MCF 10A (cell line): ENCODE results near the gene COL4A1. TPM values are rescaled to one million over a fixed set of nuclear protein-coding genes. Genes with fewer than 3 reads are reported as not detected.

ENCODE experiments used
- BruUV-seq: library from RNA; stranded (reverse); fragments of 400-500 nt; replicated peaks from 2 replicates; lab custom pipeline; 2021; lab: Mats Ljungman, UMichigan
- CTCF ChIA-PET: fragments of 300-600 bp; sonication (Branson Sonifier 250); formaldehyde crosslinking; extraction: SDS; loops from one replicate; lab custom pipeline; 2021; ENCODE audit warnings: antibody characterized with exemption, inconsistent platforms; lab: Yijun Ruan, JAX
- POLR2A ChIA-PET: fragments of 300-600, 350-650 bp; sonication (Branson Sonifier 250); formaldehyde crosslinking; extraction: SDS; loops from one replicate; lab custom pipeline; 2020; ENCODE audit warnings: antibody characterized with exemption, inconsistent platforms; lab: Yijun Ruan, JAX
- DNase-seq: peaks from one replicate; pipeline ENCODE4 v3.0.0-alpha.2; 2018; ENCODE audit not compliant: unreplicated experiment
- H3K27ac Mint-ChIP-seq: one replicate; pipeline ENCODE4 v1.8.0; 2022; ENCODE audit warnings: mild to moderate bottlenecking, low read depth, mixed read lengths; ENCODE audit not compliant: unreplicated experiment
- H3K27me3 Mint-ChIP-seq: one replicate; pipeline ENCODE4 v1.8.0; 2022; ENCODE audit warnings: mixed read lengths; ENCODE audit not compliant: insufficient read depth, unreplicated experiment
- H3K36me3 Mint-ChIP-seq: one replicate; pipeline ENCODE4 v1.8.0; 2022; ENCODE audit warnings: mild to moderate bottlenecking, moderate library complexity, mixed read lengths; ENCODE audit not compliant: insufficient read depth, unreplicated experiment
- H3K4me1 Mint-ChIP-seq: one replicate; pipeline ENCODE4 v1.8.0; 2022; ENCODE audit warnings: mixed read lengths; ENCODE audit not compliant: insufficient read depth, unreplicated experiment
- H3K4me3 Mint-ChIP-seq: one replicate; pipeline ENCODE4 v1.8.0; 2022; ENCODE audit warnings: mild to moderate bottlenecking, moderate library complexity, mixed read lengths; ENCODE audit not compliant: unreplicated experiment
- H3K9me3 Mint-ChIP-seq: one replicate; pipeline ENCODE4 v1.8.0; 2022; ENCODE audit warnings: mixed read lengths; ENCODE audit not compliant: unreplicated experiment
- intact Hi-C: fragments of 100-400 bp; cut with micrococcal nuclease; formaldehyde crosslinking; loops from 2 replicates; pipeline ENCODE4 v1.14.1; 2022
- total RNA-seq: library from RNA; stranded (reverse); gene quantifications from 2 replicates; pipeline ENCODE4 v1.2.3, GENCODE V29; 2022
- TF ChIP-seq, protein P1 (sequence below): fragments of 200-600 bp; IDR thresholded peaks from one replicate; pipeline ENCODE4 v1.8.0; 2022; ENCODE audit warnings: antibody characterized with exemption, mild to moderate bottlenecking; ENCODE audit not compliant: unreplicated experiment

COL4A1 gene
- total RNA-seq, 1 experiment from 2014 or later, result 42.1 TPM

GRCh38 chr13:110283736-110284517 lies 23.0 kb downstream of the COL4A1 start:
- POLR2A ChIA-PET, result no interaction called here
- H3K27ac Mint-ChIP-seq, result no peak overlapping the region
- H3K9me3 Mint-ChIP-seq, result no peaks in the 10 kb centered on the region
- intact Hi-C loops, result no loop called here
- no peaks in the 10 kb centered on the region for H3K36me3 Mint-ChIP-seq
- CTCF ChIA-PET, result interaction anchor here (0.5 to 1.9 kb wide), 3 partner anchors 9 to 132 kb away, joined by 3 to 6 read pairs (median 3); no protein-coding TSS in a partner anchor
- H3K27me3 Mint-ChIP-seq, result no peaks in the 10 kb centered on the region
- DNase-seq, result no peak
- no peak overlapping the region for H3K4me3 Mint-ChIP-seq
- TF ChIP-seq, protein P1, sequence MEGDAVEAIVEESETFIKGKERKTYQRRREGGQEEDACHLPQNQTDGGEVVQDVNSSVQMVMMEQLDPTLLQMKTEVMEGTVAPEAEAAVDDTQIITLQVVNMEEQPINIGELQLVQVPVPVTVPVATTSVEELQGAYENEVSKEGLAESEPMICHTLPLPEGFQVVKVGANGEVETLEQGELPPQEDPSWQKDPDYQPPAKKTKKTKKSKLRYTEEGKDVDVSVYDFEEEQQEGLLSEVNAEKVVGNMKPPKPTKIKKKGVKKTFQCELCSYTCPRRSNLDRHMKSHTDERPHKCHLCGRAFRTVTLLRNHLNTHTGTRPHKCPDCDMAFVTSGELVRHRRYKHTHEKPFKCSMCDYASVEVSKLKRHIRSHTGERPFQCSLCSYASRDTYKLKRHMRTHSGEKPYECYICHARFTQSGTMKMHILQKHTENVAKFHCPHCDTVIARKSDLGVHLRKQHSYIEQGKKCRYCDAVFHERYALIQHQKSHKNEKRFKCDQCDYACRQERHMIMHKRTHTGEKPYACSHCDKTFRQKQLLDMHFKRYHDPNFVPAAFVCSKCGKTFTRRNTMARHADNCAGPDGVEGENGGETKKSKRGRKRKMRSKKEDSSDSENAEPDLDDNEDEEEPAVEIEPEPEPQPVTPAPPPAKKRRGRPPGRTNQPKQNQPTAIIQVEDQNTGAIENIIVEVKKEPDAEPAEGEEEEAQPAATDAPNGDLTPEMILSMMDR, result no peak
- H3K4me1 Mint-ChIP-seq, result no peaks in the 10 kb centered on the region
- BruUV-seq, result no TSS peak

DNA sequence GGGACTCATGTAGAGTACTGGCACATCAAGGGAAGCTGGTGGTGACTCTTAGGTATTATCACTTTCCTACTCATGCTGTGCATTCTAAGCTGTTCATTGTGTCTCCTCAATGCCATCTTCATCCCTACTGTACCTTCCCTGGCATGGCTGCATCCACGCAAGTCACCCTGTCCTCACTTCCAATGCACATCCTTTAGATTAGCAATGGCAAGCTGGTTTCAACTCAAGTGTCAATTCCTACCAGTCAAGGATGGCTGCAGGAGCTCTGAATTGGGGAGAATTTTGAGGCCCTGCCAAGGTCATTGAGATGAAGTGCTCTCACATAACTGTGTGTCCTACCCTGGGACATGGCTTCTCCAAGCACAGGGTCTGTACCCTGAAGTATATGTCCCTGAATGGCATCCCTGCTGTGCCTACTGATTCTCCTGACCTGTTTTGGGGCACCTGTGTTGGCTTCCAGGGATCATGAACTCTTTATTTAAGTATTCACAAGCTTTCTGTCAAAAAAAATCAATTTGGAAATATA lies 24.6 kb downstream of the COL4A1 start:
- POLR2A ChIA-PET, result no interaction called here
- no peaks in the 10 kb centered on the region for H3K9me3 Mint-ChIP-seq
- intact Hi-C loops, result no loop called here
- no peak overlapping the region for H3K4me3 Mint-ChIP-seq
- BruUV-seq, result no TSS peak
- DNase-seq, result no peak
- no peak overlapping the region for H3K27ac Mint-ChIP-seq
- CTCF ChIA-PET, result interaction anchor here (0.6 to 0.7 kb wide), 2 partner anchors 84 to 413 kb away, joined by 3 read pairs; no protein-coding TSS in a partner anchor
- no peaks in the 10 kb centered on the region for H3K4me1 Mint-ChIP-seq
- TF ChIP-seq, protein P1, result no peak
- no peaks in the 10 kb centered on the region for H3K27me3 Mint-ChIP-seq
- H3K36me3 Mint-ChIP-seq, result no peaks in the 10 kb centered on the region

- no peak overlapping the region for H3K4me3 Mint-ChIP-seq
- DNase-seq, result no peak
- no peaks in the 10 kb centered on the region for H3K9me3 Mint-ChIP-seq
- no peak overlapping the region for H3K27ac Mint-ChIP-seq
- no peaks in the 10 kb centered on the region for H3K27me3 Mint-ChIP-seq
- CTCF ChIA-PET, result interaction anchor here (0.6 kb wide), 1 partner anchor 84 kb away, joined by 3 read pairs; no protein-coding TSS in a partner anchor
- TF ChIP-seq, protein P1, result no peak
- intact Hi-C loops, result no loop called here
- POLR2A ChIA-PET, result no interaction called here
- BruUV-seq, result no TSS peak
- H3K4me1 Mint-ChIP-seq, result no peaks in the 10 kb centered on the region
- no peaks in the 10 kb centered on the region for H3K36me3 Mint-ChIP-seq
Measured at GRCh38 chr13:110281736-110282135, 25.2 kb downstream of the COL4A1 start.

- Mint-ChIP-seq H3K9me3 (no peaks in the 10 kb centered on the region), H3K4me1 (no peaks in the 10 kb centered on the region), H3K27ac (no peak overlapping the region), H3K27me3 (no peaks in the 10 kb centered on the region), H3K4me3 (no peak overlapping the region), H3K36me3 (no peaks in the 10 kb centered on the region)
- ChIA-PET POLR2A (no interaction called here), CTCF (no interaction called here)
- intact Hi-C loops, result no loop called here
- BruUV-seq, result no TSS peak
- TF ChIP-seq, protein P1, result no peak
- DNase-seq, result no peak
Measured at GRCh38 chr13:110280985-110281688, 25.8 kb downstream of the COL4A1 start.
